Right lobe of liver (tissue), 4 donors: ENCODE results near the gene SPATA13.

Experiments used
- POLR2A ChIP-seq: fragments of 450-650 bp; IDR thresholded peaks from one replicate; pipeline ENCODE4 v1.6.1; 2017; ENCODE audit warnings: antibody characterized with exemption, mild to moderate bottlenecking
- TF ChIP-seq, protein P1 (sequence below), 4 donors: fragments of 200-600 bp in 3 of 4; fragments of 450-650 bp in 1 of 4; IDR thresholded peaks; one replicate each; pipeline versions ENCODE4 v1.5.1 to v1.8.0; 2016 to 2022; ENCODE audit warnings: antibody characterized with exemption in 4 of 4, mild to moderate bottlenecking in 2 of 4
- donor health status: DM: no; HTN: no; CAD: no.
- donor health status: DM: no; HTN: no; CAD: no.
- donor health status: DM: no; HTN: yes; CAD: no.

DNA sequence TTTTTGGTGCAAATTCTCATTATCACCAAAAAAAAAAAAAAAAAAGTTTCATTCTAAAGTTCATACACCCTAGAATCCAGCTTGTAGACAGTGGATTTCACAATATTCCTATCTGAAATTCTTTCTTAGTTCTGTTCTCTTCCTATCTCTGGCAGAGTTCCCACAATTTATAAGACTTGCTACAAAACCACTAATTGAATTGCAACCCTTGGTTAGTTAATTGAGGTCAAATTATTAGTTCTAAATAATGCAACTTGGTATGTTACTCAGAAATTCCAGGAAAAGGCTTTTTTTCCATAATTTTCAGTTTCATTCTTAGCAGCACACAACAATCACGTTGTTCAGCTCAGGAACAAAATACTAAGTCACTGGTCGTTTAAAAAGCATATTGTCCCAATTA is 58.5 kb downstream of the SPATA13 start:
- TF ChIP-seq POLR2A: no peak
- TF ChIP-seq, protein P1, sequence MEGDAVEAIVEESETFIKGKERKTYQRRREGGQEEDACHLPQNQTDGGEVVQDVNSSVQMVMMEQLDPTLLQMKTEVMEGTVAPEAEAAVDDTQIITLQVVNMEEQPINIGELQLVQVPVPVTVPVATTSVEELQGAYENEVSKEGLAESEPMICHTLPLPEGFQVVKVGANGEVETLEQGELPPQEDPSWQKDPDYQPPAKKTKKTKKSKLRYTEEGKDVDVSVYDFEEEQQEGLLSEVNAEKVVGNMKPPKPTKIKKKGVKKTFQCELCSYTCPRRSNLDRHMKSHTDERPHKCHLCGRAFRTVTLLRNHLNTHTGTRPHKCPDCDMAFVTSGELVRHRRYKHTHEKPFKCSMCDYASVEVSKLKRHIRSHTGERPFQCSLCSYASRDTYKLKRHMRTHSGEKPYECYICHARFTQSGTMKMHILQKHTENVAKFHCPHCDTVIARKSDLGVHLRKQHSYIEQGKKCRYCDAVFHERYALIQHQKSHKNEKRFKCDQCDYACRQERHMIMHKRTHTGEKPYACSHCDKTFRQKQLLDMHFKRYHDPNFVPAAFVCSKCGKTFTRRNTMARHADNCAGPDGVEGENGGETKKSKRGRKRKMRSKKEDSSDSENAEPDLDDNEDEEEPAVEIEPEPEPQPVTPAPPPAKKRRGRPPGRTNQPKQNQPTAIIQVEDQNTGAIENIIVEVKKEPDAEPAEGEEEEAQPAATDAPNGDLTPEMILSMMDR (IDR thresholded peaks at IDR 0.05): no peak
